MCF 10A (cell line): ENCODE results near the gene TPK1. TPM values are rescaled to one million over a fixed set of nuclear protein-coding genes. Genes with fewer than 3 reads are reported as not detected.

ENCODE experiments used
- BruUV-seq: library from RNA; stranded (reverse); fragments of 400-500 nt; replicated peaks from 2 replicates; lab custom pipeline; 2021; lab: Mats Ljungman, UMichigan
- CTCF ChIA-PET: fragments of 300-600 bp; sonication (Branson Sonifier 250); formaldehyde crosslinking; extraction: SDS; loops from one replicate; lab custom pipeline; 2021; ENCODE audit warnings: antibody characterized with exemption, inconsistent platforms; lab: Yijun Ruan, JAX
- POLR2A ChIA-PET: fragments of 300-600, 350-650 bp; sonication (Branson Sonifier 250); formaldehyde crosslinking; extraction: SDS; loops from one replicate; lab custom pipeline; 2020; ENCODE audit warnings: antibody characterized with exemption, inconsistent platforms; lab: Yijun Ruan, JAX
- DNase-seq: peaks from one replicate; pipeline ENCODE4 v3.0.0-alpha.2; 2018; ENCODE audit not compliant: unreplicated experiment
- H3K27ac Mint-ChIP-seq: one replicate; pipeline ENCODE4 v1.8.0; 2022; ENCODE audit warnings: mild to moderate bottlenecking, low read depth, mixed read lengths; ENCODE audit not compliant: unreplicated experiment
- H3K27me3 Mint-ChIP-seq: one replicate; pipeline ENCODE4 v1.8.0; 2022; ENCODE audit warnings: mixed read lengths; ENCODE audit not compliant: insufficient read depth, unreplicated experiment
- H3K36me3 Mint-ChIP-seq: one replicate; pipeline ENCODE4 v1.8.0; 2022; ENCODE audit warnings: mild to moderate bottlenecking, moderate library complexity, mixed read lengths; ENCODE audit not compliant: insufficient read depth, unreplicated experiment
- H3K4me1 Mint-ChIP-seq: one replicate; pipeline ENCODE4 v1.8.0; 2022; ENCODE audit warnings: mixed read lengths; ENCODE audit not compliant: insufficient read depth, unreplicated experiment
- H3K4me3 Mint-ChIP-seq: one replicate; pipeline ENCODE4 v1.8.0; 2022; ENCODE audit warnings: mild to moderate bottlenecking, moderate library complexity, mixed read lengths; ENCODE audit not compliant: unreplicated experiment
- H3K9me3 Mint-ChIP-seq: one replicate; pipeline ENCODE4 v1.8.0; 2022; ENCODE audit warnings: mixed read lengths; ENCODE audit not compliant: unreplicated experiment
- CTCF ChIP-seq: fragments of 200-600 bp; IDR thresholded peaks from one replicate; pipeline ENCODE4 v1.8.0; 2022; ENCODE audit warnings: antibody characterized with exemption, mild to moderate bottlenecking; ENCODE audit not compliant: unreplicated experiment
- intact Hi-C: fragments of 100-400 bp; cut with micrococcal nuclease; formaldehyde crosslinking; loops from 2 replicates; pipeline ENCODE4 v1.14.1; 2022
- total RNA-seq: library from RNA; stranded (reverse); gene quantifications from 2 replicates; pipeline ENCODE4 v1.2.3, GENCODE V29; 2022

Gene TPK1
- total RNA-seq, 1 experiment from 2014 or later, result 8.8 TPM

DNA sequence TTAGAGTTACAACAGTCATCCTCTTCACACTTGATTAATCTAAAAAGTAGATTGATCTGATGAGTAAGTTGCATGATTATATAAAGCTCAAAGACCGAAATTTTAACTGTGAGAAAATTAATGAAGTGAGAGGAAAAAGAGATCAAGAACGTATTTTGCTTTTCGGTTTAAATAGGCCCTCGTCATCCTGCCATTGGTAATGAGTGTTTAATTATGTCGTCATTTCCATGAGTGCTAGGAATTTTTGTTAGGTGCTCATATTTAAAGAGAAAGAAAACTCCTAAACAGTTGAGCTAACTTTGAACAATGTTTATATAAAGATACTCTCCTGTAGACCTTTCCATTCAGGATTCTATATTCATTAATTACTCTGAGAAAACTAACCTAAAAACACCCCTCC lies 159.4 kb downstream of the TPK1 start:
- DNase-seq, result no peak
- CTCF ChIA-PET, result interaction anchor here (1.0 kb wide), 1 partner anchor 110 kb away, joined by 3 read pairs; no protein-coding TSS in a partner anchor
- POLR2A ChIA-PET, result interaction anchor here (0.7 kb wide), 1 partner anchor 60 kb away, joined by 3 read pairs; no protein-coding TSS in a partner anchor
- no peak overlapping the region for H3K27ac Mint-ChIP-seq
- H3K4me1 Mint-ChIP-seq, result peaks cover 6% of the 10 kb centered on the region
- H3K36me3 Mint-ChIP-seq, result no peaks in the 10 kb centered on the region
- H3K4me3 Mint-ChIP-seq, result no peak overlapping the region
- TF ChIP-seq CTCF, result no peak
- H3K9me3 Mint-ChIP-seq, result no peaks in the 10 kb centered on the region
- H3K27me3 Mint-ChIP-seq, result no peaks in the 10 kb centered on the region
- no TSS peak for BruUV-seq
- intact Hi-C loops, result loop anchor here (10.0 kb wide), 1 partner anchor 158 kb away; the partner anchor contains the start of gene TPK1

DNA sequence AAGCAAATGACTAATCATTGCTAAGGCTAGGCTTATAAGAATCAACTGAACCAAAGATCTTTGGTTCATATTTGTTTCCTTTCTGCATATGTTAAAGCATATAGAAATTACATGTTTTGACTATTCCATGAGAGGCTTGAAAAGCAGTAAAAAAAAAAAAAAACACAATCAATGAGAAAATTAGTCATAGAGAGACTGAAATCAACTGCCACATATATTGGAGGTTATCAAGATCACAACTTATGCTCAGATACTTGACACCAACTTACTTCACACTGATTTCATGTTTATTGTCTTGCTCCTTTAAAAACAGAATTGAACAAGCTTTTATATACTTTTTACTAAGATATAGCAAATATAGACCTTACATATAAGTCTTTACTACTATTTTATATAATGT lies 161.3 kb downstream of the TPK1 start:
- H3K36me3 Mint-ChIP-seq, result no peaks in the 10 kb centered on the region

DNA sequence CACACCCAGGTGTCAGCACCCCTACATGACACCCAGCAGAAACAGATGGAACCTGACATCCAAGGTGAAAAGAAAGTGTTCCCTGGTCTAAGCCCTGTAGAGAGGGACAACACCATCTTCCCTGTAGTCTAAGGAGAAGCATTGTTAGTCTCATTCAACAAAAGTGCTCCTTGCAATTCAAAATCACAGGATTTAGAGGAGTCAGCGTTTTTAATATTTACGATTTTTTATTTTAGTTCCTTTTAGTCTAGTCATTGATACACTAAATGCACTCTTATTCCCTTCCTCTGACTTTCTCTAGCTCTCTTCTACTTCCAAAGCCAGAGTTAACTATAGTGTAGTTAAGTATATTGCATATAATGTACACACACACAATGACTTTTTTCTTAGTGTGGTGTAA lies 163.0 kb downstream of the TPK1 start:
- no TSS peak for BruUV-seq
- DNase-seq, result no peak
- Mint-ChIP-seq H3K27ac (no peak overlapping the region), H3K27me3 (no peaks in the 10 kb centered on the region), H3K36me3 (no peaks in the 10 kb centered on the region), H3K4me3 (no peak overlapping the region), H3K4me1 (peaks cover 13% of the 10 kb centered on the region), H3K9me3 (no peaks in the 10 kb centered on the region)
- CTCF ChIA-PET, result interaction anchor here (0.7 kb wide), 1 partner anchor 121 kb away, joined by 3 read pairs; no protein-coding TSS in a partner anchor
- POLR2A ChIA-PET, result no interaction called here
- intact Hi-C loops, result loop anchor here (5.0 to 10.0 kb wide), 2 partner anchors 162 to 184 kb away; partner anchors contain the start of gene TPK1
- TF ChIP-seq CTCF, result no peak

More for the DNA sequence above, 161.3 kb downstream of the TPK1 start:
- ChIA-PET CTCF (interaction anchor here (0.6 kb wide), 1 partner anchor 60 kb away, joined by 4 read pairs; no protein-coding TSS in a partner anchor), POLR2A (interaction anchor here (0.7 kb wide), 1 partner anchor 40 kb away, joined by 4 read pairs; no protein-coding TSS in a partner anchor)
- H3K27ac Mint-ChIP-seq, result no peak overlapping the region
- BruUV-seq, result no TSS peak
- no peaks in the 10 kb centered on the region for H3K9me3 Mint-ChIP-seq
- H3K4me1 Mint-ChIP-seq, result peaks cover 13% of the 10 kb centered on the region
- H3K4me3 Mint-ChIP-seq, result no peak overlapping the region
- DNase-seq, result no peak
- intact Hi-C loops, result loop anchor here (5.0 to 10.0 kb wide), 2 partner anchors 160 to 183 kb away; partner anchors contain the start of gene TPK1
- TF ChIP-seq CTCF, result no peak
- H3K27me3 Mint-ChIP-seq, result no peaks in the 10 kb centered on the region

DNA sequence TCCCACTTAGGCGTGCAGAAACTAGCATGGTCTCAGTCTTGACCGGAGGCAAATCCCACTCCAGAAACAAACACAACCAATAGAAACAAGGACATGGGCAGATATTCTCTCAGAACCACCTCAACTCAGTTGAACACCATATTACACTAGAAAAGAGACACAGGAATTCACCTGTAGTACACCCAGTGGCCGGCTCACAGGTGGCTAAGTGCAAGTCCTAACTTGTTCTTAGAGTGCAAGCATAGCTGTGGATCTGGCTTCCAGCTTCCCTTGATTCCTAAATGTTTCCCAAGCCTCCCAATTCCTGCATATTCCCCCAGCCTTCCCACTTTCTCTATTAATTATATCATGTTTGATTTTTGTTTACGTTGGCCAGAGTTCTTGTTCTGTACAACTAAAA lies 164.4 kb downstream of the TPK1 start:
- peak overlapping the region; percentile 83 for H3K27ac Mint-ChIP-seq

More for the DNA sequence above, 164.4 kb downstream of the TPK1 start:
- CTCF ChIA-PET, result interaction anchor here (0.6 to 2.2 kb wide), 4 partner anchors 12 to 164 kb away, joined by 3 to 9 read pairs (median 3); no protein-coding TSS in a partner anchor
- no peaks in the 10 kb centered on the region for H3K36me3 Mint-ChIP-seq
- TF ChIP-seq CTCF, result no peak
- H3K27me3 Mint-ChIP-seq, result no peaks in the 10 kb centered on the region
- H3K4me3 Mint-ChIP-seq, result no peak overlapping the region
- no TSS peak for BruUV-seq
- POLR2A ChIA-PET, result no interaction called here
- no peaks in the 10 kb centered on the region for H3K9me3 Mint-ChIP-seq
- peak; percentile 67 for DNase-seq
- intact Hi-C loops, result loop anchor here (2.0 to 10.0 kb wide), 3 partner anchors 115 to 186 kb away; partner anchors contain the start of gene TPK1
- H3K4me1 Mint-ChIP-seq, result peaks cover 13% of the 10 kb centered on the region
